Parathyroid adenoma (tissue), 2 donors: ENCODE measurements around the gene RNF144A.

Source experiments
- H2AFZ ChIP-seq: fragments of 300-600 bp; sonication (generic); one replicate; pipeline ENCODE4 v1.7.0; 2017; ENCODE audit warnings: antibody characterized with exemption, mild to moderate bottlenecking
- H3K27ac ChIP-seq: fragments of 300-600 bp; sonication (generic); one replicate; pipeline ENCODE4 v1.7.0; 2017
- H3K27me3 ChIP-seq: fragments of 300-600 bp; sonication (generic); one replicate; pipeline ENCODE4 v1.7.0; 2017; ENCODE audit warnings: low read length; ENCODE audit not compliant: control insufficient read depth, insufficient read depth
- H3K36me3 ChIP-seq: fragments of 300-600 bp; sonication (generic); one replicate; pipeline ENCODE4 v1.7.0; 2017; ENCODE audit warnings: low read length; ENCODE audit not compliant: control insufficient read depth, insufficient read depth
- H3K4me1 ChIP-seq: fragments of 300-600 bp; sonication (generic); one replicate; pipeline ENCODE4 v1.7.0; 2017; ENCODE audit warnings: control low read depth
- H3K4me2 ChIP-seq: fragments of 300-600 bp; sonication (generic); one replicate; pipeline ENCODE4 v1.7.0; 2017; ENCODE audit warnings: low read length
- H3K4me3 ChIP-seq: fragments of 300-600 bp; sonication (generic); one replicate; pipeline ENCODE4 v1.7.0; 2017; ENCODE audit warnings: low read depth, low read length
- H3K79me2 ChIP-seq: fragments of 300-600 bp; sonication (generic); one replicate; pipeline ENCODE4 v1.7.0; 2017; ENCODE audit warnings: control low read depth
- H3K9ac ChIP-seq: fragments of 300-600 bp; sonication (generic); one replicate; pipeline ENCODE4 v1.7.0; 2017; ENCODE audit warnings: mild to moderate bottlenecking
- H3K9me3 ChIP-seq: fragments of 300-600 bp; sonication (generic); one replicate; pipeline ENCODE4 v1.7.0; 2017; ENCODE audit warnings: low read length; ENCODE audit not compliant: control insufficient read depth
- TF ChIP-seq, protein P1 (sequence below): fragments of 300-600 bp; sonication (generic); IDR thresholded peaks from one replicate; pipeline ENCODE4 v1.7.0; 2017; ENCODE audit warnings: antibody characterized with exemption, mild to moderate bottlenecking
- donor health status: primary hyperparathyroidism.

The RNF144A gene

GRCh38 chr2:7089898-7090510 is 172.8 kb downstream of the RNF144A start:
- Histone ChIP-seq H3K9ac (no peak overlapping the region), H3K36me3 (no peaks in the 10 kb centered on the region), H3K27me3 (no peaks in the 10 kb centered on the region), H3K4me1 (no peaks in the 10 kb centered on the region), H3K4me2 (no peak overlapping the region), H3K9me3 (no peaks in the 10 kb centered on the region), H3K4me3 (no peak overlapping the region), H3K27ac (no peak overlapping the region), H2AFZ (no peak overlapping the region), H3K79me2 (no peaks in the 10 kb centered on the region)
- TF ChIP-seq, protein P1, sequence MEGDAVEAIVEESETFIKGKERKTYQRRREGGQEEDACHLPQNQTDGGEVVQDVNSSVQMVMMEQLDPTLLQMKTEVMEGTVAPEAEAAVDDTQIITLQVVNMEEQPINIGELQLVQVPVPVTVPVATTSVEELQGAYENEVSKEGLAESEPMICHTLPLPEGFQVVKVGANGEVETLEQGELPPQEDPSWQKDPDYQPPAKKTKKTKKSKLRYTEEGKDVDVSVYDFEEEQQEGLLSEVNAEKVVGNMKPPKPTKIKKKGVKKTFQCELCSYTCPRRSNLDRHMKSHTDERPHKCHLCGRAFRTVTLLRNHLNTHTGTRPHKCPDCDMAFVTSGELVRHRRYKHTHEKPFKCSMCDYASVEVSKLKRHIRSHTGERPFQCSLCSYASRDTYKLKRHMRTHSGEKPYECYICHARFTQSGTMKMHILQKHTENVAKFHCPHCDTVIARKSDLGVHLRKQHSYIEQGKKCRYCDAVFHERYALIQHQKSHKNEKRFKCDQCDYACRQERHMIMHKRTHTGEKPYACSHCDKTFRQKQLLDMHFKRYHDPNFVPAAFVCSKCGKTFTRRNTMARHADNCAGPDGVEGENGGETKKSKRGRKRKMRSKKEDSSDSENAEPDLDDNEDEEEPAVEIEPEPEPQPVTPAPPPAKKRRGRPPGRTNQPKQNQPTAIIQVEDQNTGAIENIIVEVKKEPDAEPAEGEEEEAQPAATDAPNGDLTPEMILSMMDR, result no peak

DNA sequence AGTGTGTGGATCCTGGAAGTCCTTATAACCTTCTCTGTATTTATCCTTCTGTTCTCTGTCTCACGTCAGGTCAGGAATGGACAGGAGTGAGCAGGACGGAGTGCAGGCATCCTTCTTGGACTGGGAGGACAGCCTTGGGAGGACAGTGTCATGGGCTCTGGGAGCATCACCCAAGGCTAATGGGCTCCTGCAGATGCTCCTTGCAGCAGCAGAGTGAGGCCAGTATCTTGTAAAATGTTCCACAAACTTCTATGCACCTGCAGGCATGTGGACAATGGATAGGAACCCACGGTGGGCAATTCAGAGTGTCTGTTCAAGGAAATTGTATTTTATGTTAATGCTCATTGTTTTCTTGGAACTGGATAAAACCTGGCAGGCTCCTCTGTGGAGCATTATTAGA is 176.2 kb downstream of the RNF144A start:
- Histone ChIP-seq H3K4me1 (no peaks in the 10 kb centered on the region), H3K79me2 (no peaks in the 10 kb centered on the region), H3K27ac (no peak overlapping the region), H3K4me2 (no peak overlapping the region), H2AFZ (no peak overlapping the region), H3K4me3 (no peak overlapping the region), H3K9me3 (no peaks in the 10 kb centered on the region), H3K27me3 (no peaks in the 10 kb centered on the region), H3K36me3 (no peaks in the 10 kb centered on the region), H3K9ac (no peak overlapping the region)
- TF ChIP-seq, protein P1, result no peak
